Limb (tissue), 2 donors: ENCODE data around the gene PANX1.
A peak's percentile ranks its signal among the peaks of the same experiment; 100 is the strongest.

Experiments used
- DNase-seq, 2 donors: peaks; one replicate each; pipeline ENCODE4 v3.0.0-alpha.2; 2016; ENCODE audit errors: extremely low spot score in 2 of 2

The PANX1 gene

DNA sequence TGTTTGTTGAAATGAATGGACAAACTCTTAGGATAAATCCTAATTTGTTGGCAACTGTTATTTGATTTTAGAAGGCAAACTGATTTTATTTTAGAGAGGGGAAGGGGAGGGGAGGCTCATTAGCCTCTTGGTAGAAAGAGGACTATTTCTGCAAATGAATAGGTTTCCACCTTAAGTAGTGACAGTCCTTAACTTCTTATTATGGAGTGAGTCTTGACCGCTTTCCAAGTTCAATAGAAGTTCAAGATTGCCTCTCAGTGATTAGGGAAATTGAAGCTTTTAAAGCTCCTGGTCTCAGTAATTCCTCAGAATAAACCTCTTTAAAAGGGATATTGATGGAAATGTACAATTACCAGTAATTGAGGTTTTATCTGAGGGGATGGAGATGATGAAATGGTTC lies 55.7 kb downstream of the PANX1 start:
- DNase-seq, result no peak

DNA sequence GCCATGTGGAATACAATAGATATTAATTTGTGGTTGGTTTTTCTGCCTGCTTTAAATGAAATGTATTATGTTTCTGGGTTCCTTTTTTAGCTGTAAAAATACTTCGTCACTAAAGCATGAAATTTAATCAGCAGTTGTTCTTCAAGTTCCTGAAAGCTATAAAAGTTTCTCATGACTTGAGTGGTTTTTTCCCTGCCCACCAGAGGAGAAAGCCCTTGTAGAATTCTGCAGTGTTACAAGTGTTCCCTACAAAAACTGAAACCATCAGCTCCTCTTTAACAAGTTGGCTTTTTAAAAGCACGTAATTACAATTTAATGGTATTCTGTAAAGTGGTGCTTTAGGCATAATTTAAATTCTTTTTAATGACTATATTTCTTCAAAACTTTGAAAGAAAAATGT lies 56.2 kb downstream of the PANX1 start:
- DNase-seq, result peak in 1 of 2 donors; percentile 23

DNA sequence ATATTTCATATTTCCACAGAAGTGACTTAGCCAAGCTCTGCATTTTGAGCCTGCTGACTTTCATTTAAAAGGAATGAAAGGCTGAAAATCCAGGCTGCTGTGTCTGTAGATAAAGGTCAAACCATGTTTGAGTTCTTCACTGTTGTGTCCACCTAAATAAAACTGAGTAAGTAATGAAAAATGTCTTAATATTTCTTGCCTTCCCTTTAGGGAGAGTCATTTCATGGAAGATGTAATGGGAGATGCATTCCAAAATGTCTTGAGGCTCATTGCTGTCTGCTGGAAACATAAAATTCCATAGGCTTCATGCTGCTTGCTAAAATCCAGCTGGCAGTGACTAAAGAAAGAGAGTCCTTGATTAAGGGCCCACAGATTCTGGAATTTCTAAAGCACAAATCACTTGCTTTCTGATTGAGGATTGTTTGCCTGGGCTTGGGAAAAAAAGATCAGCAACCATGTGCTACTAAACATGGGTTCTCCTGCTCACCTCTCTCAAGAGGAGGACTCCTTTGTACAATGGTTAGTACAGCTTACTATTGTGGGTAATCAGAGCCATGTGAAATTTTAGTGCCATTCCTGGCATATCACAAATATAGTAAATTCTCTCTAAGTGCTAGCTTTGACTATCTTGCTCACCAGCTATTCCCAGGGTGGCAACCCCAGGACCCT lies 56.9 kb downstream of the PANX1 start:
- peak in 1 of 2 donors; percentile 25 for DNase-seq

DNA sequence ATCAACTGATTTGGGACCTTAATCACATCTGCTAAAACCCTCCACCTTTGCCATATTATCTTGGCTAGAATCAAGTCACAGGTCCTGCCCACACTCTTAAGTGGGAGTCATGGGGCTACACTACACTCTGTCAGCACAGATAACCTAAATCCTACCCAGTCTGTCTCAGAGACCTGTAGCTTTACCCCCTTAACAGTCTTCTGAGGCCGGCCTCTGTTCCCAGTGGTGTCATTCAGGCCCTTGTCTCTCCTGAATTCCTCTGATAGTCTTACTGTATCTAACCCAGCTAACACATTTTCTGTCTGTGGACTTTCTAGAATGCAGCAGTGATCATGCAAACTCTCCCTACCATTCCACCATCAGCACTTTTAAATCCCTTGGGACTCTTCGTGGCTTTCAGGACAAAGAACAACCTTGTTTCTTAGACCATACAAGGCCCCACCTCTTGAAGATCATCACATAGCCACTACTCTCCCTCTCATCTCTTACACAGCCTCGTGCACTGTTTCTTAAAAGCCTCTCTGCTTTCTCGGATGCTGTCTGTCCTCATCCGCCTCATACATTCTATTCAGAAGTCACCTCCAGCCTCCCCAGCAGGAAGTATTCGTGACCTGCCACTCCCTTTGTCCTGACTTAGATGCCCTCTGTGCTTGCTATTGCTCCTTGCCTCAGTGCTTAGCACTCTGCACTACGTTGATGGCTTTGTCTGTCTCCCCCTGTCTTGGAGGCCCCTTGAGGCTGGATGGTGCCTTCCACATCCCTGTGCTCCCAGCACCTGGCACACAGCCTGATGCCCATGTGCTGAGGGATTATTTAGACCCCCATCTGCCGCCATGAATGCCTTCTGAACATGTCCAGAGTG lies 57.9 kb downstream of the PANX1 start:
- no peak for DNase-seq

DNA sequence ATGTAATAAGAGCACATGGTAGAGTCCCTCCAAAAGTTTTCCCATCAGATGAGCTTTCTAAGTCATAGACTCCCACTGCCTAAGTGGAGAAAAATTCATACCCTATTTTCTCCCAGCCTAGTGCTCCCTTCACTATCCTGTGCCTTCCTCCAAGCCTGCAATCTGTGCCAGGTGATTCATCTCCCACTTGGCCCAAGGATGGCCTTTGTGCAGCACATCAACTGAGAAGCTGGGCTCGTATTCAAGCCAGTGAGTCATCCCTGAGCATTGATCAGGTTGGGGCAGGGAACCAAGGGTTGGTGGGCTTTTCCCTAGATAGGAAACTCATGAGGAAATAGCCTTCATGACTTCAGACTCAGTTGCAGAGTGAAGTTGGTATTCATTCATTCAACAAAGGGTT lies 64.6 kb downstream of the PANX1 start:
- DNase-seq, result no peak

DNA sequence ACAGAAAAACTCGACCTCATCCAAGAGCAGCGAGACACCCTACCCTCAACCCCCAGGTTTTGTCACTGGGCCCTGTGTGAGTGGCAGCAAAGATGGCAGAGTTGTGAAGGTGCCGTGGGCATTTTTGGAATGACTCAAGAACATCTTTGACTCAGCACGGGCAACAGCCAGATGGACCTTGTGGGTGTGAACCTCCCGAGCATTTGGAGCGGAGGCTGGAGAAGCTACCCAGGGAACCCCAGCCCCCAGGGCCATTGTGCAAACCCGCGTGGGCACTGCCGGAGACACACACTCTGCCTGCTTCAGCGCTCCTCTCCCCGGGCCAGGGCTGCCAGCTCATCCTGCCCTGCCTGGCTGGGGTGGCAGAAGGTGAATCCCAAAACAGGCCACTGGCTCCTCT lies 66.1 kb downstream of the PANX1 start:
- DNase-seq, result no peak

DNA sequence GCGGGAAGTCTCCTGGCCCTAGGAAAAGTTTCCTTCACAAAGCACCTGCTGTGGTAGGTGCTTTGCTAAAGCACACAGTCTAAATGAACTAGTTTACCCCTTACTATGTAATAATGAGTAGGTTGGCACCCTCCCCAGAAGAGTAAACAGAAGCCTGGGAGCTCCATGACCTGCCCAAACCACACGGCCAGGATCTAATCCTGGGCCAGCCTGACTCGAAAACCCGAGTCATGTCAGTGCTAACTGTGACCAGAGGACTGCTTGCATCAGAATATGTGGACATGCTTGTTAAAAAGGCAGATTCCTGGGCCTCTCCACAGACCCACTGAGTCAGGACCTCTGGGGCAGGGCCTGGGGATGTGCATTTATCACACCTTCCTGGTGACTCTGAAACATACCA lies 67.7 kb downstream of the PANX1 start:
- DNase-seq, result no peak

DNA sequence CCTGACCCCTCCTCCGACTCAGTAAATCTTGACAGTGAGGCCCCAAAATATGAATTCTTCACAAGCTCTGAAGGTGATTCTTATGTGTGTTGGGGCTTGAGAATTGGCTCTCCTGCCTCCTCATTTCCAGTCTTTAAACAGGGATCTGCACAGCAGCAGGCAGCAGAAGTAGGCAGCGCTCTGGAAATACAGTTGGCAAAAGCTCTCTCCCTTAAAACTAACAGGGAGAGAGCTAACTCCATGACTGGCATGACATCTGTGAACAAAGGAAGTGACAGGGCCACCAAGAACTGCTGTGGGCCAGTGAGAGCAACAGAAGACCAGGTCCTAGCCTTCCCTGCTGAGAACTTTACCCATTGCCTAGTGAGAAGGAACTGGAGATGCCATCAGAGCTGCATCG lies 70.1 kb downstream of the PANX1 start:
- no peak for DNase-seq

DNA sequence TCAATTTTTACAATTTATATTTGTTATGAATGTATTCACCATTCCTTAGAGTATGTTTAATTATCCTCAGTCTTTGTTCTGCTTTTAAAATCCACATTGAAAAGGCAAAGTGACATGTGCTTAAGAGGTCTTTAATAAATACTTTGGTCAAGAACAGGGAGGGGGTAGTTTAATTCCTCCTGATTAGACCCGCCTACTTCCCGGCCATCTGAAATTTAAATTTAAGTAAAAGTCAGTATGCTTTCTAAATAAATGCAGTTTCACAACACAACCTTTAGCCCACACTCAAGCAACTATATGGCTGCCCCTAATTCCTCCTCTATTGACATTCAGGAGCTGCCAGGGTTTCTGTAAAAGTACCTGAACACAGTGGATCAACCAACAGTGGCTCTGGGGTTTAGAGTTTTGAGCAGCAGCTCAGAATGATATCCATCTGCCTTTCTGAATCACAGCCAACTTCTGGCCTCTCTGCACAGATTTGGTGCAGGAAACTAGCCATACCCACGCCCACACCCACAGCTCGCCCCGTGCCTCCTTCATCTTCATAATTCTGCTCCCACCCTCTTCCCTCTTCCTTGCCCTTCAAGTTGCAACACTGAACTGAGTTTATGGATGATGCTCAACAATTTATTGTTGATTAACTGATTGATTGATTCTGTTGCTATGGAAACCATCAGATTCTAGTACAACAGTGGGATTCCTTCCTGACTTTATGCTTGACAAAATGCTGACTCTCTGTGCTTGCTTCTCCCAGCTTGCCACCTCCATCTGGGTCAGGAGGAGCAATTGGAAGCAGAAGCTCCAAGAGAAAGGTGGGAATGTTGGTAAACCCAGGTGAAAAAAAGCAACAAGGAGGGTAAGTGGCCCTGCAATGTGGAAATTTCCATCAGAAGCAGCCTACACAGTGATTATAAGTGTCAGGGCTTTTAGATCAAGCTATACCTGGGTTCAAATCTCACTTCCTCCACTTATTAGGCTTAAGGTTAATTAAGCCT lies 70.8 kb downstream of the PANX1 start:
- DNase-seq, result no peak

DNA sequence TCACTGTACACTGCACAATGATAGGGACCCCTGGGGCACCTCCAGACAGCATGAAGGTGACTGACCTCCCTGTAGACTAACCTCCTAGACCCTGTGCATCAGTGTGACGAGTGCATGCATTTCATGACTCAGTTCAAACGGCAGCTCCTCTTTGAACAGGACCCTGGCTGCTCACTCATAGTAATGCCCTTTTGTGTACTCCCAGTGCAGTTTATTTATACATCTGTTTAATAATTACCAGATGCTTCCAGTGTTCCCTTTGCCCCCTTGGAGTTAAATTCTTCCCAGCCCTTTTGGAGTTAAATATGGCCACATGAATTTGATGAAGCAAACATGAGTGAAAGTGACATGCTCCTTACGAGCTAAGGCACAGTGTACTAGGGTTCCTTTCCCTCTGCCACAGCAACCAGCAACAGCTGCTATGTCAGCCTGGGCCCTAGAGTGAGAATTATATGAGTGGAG lies 72.4 kb downstream of the PANX1 start:
- DNase-seq, result no peak

DNA sequence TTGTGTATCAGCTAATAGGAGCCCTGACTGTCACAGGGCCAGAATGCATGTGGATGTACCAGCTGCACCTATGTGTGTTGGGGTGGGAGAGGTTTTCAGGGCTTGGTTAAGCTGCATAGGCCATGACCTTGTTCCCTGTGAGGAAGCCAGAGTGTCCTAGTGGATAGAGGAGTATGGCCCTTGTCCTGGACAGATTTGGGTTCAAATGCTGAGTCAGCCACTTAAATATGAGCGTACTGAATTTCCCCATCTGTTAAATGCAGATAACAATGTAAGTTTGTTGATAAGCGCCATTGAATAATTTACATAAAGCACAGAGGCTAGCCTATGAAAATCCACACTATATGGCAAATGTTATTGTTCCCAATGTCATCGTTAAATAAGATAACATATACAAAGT lies 74.4 kb downstream of the PANX1 start:
- no peak for DNase-seq

DNA sequence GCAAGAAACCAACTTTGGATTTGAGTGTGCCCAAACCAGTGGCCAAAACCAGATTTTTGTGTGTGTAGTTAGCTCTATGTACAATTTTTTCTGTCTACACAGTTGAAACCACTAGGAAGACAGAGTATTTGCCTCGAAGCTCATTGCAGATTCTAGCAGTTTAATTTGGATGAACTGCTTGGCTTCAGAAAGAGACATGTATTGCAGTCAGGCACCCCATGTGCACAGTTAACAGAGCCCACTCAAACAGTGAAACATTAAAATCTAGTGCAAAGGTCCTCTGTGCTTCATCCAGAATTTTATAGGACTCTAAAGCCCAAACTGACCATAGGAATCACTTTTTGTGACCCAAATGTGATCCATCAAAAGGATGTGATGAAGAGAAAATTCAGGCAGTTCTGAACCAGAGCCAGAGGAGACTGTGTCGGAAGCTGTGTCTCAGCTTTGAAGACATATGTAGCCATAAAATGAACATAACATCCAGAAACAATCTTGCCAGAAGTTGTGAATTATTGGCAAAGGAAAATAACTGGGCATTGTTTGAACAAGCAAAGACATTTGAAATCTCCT lies 82.7 kb downstream of the PANX1 start:
- DNase-seq, result no peak

DNA sequence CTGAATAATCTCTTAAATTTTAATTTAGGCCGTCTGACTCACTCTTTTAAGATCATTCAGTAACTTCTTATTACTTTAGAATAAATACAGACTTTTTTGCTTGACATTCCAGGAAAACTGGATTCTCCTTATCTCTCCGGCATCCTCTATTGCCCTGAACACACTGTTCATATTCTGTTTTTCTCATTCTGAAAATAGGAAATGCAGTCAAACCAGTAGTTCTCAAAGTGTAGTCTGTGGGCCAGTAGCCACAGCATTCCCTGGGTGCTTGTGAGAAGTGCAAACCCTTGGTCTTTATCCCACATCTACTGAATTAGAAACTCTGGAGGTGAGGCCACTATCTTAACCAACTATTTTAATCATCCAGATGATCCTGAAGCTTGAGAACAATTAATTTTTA lies 84.3 kb downstream of the PANX1 start:
- DNase-seq, result no peak

DNA sequence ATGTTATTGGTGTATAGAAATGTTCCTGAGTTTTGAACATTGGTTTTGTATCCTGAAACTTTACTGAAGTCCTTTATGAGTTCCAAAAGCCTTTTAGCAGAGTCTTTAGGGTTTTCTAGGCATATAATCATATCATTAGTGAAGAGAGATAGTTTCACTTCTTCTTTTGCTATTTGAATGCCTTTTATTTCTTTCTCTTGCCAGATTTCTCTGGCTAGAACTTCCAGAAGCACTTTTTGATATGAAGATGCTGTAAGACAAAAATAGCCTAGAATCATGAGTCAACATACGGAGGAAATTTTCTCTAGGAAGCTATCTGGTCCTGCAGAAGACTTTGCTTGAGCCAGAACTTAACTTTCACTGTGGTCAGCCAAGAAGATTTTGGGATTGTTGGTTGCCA lies 89.1 kb downstream of the PANX1 start:
- DNase-seq, result no peak

DNA sequence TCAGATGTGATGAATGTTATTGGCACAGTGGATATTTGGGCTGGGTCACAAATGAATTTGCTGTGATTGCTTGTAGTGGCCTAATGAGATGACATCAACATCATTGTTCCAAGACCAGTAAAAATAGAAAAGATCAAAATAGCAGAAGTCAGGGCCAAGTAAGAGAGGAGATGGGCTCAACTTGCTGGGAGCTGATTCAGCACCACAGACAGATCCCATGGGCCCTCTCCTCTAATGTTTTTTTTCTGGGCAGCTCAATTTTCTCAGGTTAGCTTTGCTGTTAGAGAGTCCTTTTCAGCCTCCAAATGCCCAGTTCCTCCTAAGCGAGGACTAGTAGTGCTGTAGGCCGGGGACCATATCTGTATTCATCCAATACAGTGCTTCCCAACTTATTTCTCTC lies 89.7 kb downstream of the PANX1 start:
- no peak for DNase-seq

DNA sequence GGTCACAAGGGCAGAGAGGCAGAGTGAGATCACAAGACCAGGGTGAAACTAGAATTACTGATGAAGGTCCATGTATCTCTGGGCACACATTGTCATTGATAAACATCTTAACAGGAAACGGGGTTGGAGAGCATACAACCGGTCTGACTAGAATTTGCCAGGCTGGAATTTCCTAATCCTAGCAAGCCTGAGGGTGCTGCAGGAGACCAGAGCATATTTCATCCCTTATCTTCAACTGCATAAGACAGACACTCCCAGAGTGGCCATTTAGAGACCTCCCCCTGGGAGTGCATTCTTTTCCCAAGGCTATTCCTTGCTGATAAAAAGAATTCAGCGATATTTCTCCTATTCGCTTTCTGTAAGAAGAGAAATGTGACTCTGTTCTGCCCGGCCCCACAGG lies 91.1 kb downstream of the PANX1 start:
- no peak for DNase-seq

DNA sequence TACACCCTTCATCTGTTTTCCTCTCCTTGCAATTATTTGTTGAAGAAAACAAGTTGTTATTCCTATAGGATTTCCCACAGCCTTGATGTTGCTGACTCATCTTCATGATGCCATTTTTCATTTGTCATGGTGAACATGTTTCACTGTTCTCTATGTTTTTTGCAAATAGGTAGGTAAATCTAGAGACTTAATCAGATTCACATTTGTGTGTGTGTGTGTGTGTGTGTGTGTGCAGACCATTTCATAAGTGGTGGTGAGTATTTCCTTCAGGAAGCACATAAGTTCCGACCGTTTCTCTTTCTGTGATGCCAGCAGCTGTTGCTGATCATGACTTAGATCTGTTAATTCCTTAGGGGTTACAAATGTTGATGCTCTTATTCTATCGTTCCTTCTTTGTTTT lies 95.4 kb downstream of the PANX1 start:
- no peak for DNase-seq
